T-helper 2 cell treated with Interferon-gamma antibody and Interleukin-4, amounts not matched to agents 100 ng/mL and 5 ng/mL, for 36 hours (primary cell): ENCODE measurements around the gene MBLAC1. TPM values are rescaled to one million over a fixed set of nuclear protein-coding genes. Genes with fewer than 3 reads are reported as not detected.

Experiments used
- intact Hi-C: fragments of 100-400 bp; cut with micrococcal nuclease; formaldehyde crosslinking; loops from one replicate; pipeline ENCODE4 v1.15.1; 2023
- total RNA-seq: library from RNA; stranded (reverse); gene quantifications from 2 replicates; pipeline ENCODE4 v1.2.3, GENCODE V29; 2022

Gene MBLAC1
- total RNA-seq, 1 donor from 2014 or later = 2.7 TPM

DNA sequence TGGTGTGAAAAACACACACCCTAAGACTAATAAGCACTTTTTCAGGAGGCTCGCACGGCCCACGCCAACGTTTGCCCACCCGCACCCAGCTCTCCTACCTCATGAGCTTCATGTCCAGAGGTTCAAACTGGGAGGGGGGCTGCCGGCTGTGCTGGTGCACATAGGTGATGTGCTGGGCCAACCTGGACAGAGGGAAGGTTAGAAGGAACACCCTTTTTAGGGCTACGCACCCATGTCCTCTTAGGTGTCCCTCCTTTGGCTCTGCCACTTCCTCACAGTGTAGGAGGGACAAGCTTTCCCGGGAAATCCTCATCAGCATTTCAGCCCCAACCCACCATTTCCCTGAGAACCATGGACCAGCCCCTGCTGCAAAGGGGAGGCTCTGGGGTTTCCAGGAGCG, 31.5 kb upstream of the MBLAC1 start:
- intact Hi-C loops = no loop called here

DNA sequence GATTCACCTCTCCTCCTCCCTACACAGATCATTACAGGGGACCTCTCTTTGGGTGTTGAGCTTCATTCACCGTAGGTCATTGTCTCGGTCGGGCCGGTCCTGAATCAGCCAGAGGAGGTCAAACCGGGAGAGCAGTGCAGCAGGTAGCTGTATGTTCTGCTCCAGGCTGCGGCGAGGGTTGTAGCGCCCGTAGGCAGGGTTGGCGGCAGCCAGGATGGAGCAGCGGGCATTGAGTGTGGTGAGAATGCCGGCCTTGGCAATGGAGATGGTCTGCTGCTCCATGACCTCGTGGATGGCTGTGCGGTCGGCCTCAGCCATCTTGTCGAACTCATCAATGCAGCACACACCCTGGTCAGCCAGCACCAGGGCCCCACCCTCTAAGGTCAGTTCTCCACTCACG, 31.1 kb upstream of the MBLAC1 start:
- intact Hi-C loops = no loop called here

DNA sequence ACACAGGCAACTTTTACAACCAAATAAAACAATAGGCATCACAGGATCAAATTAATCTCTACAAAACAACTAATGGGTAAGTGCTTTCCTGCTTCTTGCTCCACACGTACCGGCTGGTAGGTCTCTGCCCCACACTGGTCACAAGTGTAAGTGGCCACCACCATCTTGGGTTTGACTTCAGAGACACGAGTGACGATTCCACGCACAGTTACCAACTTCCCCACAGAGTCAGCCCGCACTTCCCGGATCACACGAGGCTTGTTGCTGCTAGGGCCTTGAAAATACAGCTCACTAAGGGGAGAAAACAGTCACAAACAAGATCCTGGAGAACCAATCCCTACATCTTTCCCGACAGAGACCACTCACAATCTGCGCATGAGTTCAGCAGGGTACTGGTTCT, 27.9 kb upstream of the MBLAC1 start:
- intact Hi-C loops = no loop called here

DNA sequence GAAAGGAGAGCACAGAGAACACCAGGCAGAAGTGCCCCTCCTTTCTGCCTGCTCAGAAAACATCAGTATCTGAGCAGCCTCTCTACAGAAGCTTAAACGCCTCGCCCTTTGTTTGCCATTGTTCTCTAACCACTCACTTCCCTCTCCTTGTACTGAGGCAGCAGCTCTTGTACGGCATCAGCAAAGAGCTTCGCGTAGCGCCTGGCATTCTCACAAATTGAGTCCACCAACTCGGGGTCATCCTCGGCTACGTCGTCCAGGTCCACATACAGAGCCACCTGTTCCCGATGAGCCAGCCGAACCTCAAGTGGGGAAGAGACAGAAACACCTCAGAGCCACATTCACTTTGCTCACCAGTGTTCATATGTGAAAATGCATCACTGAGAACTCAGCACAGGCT, 27.3 kb upstream of the MBLAC1 start:
- intact Hi-C loops = no loop called here

DNA sequence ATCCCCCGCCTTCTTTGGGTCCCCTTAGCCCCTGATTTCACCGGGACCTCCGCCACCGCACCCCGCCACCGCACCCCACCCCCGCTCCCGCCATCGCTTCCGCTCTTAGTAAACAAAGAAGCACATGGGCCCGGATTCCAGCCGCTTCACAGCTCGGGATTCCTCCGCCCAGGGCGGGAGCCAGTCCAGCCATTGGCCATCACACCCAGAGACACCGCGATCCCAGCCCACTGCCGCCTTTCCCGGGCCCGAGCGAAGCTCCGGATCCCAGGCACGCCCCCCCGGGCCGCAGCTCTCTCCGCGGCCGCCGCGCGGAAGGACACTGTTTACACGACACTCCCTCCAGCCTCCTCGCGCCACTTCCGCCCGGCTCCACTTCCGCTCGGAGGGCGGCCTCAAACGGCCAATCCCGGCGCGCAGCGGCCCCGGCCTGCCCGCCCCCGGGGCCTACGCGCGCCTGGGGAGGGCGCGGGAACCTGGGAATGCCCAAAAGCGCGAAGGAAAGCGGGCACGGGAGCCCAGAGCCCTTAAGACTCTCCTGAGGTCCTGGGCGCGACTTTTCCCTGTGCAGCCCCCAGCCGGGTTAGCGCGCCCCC, 26.2 kb upstream of the MBLAC1 start:
- intact Hi-C loops = loop anchor here (1.0 to 2.0 kb wide), 6 partner anchors 11 to 328 kb away; partner anchors contain the start of genes CNPY4, LAMTOR4, TAF6 and ZCWPW1

DNA sequence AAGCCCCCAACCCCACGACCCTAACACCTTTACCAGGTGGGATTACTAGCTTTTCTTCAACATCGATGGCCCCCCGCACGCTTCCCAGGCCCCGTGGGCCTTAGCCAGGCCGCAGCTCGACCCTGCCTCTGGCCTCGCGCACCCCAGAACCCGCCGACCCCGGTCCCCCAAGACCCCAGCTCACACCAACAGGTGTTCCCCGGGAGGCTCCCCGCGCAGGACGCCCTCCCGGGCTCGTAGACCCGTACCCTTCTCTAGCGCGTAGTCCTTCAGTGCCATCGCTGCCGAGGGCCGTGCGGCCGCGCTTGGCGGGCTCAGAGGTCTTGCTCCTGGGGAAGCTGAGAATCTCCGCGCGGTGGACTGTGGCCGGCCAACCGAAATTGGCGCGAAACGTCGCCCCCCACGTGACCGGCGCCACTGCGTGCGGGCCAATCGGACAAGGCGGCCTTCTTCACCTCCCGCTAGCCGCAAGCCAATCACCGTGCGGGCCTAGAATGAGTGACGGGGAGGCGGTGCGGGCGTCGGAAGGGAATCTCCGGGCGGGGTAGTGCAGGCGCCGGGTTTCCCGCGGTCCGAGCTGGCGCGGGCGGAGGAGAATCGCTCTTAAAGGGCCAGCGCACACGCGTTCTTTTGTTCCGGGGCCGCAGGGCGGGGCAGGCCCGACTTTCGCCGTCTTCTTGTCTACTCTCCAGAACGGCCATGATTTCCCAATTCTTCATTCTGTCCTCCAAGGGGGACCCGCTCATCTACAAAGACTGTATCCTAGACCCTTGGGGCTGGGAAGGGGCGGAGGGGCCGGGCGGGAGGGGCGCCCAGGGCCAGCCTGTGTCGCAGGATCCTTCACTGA, 25.5 kb upstream of the MBLAC1 start, which contains the start of the genes AP4M1 and MCM7:
Gene AP4M1 (plus strand): TSS at position 628 of the 847 bp plus-strand sequence. CDS start 72 bp downstream, at position 700.
Gene MCM7 (minus strand): TSS at position 382 of the 847 bp plus-strand sequence. CDS start 103 bp downstream, at position 279.
- intact Hi-C loops = loop anchor here (1.0 to 2.0 kb wide), 3 partner anchors 18 to 48 kb away; partner anchors contain the start of genes CNPY4, LAMTOR4 and TAF6

DNA sequence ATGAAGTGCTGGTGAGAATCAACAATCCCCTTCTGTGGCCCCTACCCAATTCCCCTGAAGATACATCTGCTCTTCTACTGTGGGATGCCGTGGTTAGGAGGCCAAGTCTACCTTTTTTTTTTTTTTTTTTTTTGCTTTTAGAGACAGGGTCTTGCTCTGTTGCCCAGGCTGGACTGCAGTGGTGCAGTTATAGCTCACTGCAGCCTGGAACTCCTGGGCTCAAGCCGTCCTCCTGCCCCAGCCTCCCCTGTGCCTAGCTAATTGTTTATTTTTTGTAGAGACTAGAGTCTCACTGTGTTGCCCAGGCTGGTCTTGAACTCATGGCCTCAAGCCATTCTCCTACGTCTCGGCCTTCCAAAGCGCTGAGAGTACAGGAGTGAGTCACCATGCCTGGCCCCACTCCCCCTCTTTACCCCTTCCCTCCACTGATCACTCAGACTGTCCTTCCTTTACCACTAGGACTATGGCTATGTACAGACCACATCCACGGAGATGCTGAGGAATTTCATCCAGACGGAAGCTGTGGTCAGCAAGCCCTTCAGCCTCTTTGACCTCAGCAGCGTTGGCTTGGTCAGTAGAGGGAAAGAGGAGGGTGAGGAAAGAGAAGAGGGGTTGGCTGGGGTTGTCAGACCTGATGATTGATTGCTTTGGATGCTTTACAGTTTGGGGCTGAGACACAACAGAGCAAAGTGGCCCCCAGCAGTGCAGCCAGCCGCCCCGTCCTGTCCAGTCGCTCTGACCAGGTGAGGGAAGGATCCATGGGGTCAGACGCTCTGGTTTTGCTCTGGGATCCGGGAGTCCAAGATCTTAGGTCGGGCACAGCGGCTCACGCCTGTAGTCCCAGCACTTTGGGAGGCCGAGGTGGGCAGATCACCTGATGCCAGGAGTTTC, 23.6 kb upstream of the MBLAC1 start:
- intact Hi-C loops = no loop called here

DNA sequence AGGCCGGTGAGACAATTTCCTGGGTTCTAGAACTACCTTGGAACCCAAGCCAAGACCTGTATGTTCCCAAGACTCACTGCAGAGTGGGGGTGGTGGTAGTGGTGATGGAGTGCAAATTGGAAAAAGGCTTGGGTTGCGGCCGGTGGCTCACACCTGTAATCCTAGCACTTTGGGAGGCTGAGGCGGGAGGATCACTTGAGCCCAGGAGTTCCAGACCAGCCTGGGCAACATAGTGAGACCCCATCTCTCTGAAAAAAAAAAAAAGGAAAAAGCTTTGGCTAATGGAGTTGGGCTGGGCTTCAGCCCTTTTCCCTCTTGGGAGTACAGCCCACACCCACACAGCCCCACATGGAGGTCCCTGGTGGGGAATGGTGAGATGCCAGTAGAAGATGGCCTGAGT, 21.2 kb upstream of the MBLAC1 start:
- intact Hi-C loops = no loop called here

DNA sequence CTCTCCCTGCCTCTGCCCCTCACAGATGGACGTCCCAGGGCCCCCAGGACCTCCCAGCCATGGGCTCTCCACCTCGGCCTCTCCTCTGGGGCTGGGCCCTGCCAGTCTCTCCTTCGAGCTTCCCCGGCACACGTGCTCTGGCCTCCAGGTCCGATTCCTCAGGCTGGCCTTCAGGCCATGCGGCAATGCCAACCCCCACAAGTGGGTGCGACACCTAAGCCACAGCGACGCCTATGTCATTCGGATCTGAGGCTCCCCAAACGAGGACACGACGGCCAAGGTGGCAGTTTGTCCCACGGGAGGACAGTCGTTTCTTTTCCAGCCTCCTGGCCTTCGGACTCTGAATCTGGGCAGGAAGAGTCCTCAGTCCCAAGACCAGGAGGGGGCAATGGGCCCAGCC, 20.1 kb upstream of the MBLAC1 start:
- intact Hi-C loops = no loop called here

DNA sequence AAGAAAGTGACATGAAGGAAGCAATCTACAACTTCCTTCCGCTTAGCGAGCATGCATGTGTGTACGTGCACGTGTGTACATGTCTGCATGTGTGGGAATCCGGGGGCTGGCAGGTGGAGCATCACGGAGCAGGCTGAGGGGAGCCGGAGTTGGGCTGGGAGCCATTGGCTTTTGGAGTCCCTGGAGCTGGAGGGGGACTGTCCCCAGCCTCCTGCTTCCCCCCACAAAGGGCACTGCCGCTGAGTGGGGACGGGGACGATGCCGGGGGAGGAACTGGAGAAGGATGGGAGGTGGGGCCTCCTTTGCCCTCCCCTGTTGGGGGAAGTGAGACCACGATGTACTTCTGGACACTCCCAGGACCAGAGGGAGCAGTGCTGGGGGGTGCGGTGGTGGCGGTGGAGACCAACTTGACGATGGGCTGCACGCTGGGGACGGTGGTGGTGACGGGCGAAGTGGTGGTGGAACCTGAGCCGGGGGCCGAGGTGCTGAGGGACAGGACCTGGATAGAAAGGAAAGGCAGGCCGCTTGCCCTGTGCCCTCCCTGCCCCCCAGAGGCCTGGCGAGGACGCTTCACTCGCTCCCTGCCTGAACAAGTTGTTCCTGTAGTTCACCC, 19.5 kb upstream of the MBLAC1 start:
- intact Hi-C loops = no loop called here

DNA sequence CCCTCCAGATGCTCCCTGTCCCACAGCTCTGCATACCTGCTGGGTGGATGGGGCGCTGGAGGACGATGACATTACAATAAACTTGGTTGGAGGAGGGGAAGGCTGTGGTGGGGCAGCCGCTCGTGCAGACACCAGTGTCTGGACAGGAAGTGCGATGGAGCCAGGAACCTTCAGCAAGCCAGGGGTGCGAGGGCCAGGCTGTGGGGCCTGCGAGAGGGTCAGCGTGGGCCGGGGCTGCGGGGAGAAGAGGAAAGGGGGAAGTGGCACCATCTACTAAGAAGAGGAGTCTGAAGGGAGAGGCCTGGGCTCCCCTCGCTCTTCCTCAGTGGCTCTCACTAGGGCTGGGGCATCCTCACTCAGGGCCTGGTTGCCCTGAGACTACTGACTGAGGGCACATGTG, 18.9 kb upstream of the MBLAC1 start:
- intact Hi-C loops = no loop called here

DNA sequence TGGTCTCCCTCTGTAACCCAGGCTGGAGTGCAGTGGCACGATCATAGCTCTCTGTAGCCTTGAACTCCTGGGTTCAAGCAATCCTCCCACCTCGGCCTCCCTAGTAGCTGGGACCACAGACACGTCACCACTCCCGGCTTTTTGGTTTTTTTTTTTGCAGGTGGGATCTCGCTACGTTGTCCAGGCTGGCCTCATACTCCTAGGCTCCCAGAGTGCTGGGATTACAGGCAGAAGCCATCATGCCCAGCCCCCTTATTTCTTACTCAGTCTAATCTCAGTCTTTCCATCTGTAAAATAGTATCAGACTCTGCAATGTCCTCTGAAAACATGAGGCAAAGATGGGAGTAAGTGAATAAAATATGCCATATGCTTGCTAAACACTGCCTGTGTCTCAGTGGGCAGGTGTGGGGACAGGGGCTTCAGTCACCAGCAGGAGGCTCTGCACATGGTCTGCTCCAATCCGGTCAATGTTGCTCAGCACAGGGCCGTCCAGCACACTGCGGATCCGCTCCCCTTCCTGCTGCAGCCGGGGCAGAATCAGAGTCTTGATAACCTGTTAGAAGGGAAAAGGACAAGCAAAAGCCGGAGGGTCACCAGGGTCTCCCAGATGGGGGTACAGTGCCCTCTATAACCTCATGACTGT, 17.1 kb upstream of the MBLAC1 start:
- intact Hi-C loops = no loop called here

DNA sequence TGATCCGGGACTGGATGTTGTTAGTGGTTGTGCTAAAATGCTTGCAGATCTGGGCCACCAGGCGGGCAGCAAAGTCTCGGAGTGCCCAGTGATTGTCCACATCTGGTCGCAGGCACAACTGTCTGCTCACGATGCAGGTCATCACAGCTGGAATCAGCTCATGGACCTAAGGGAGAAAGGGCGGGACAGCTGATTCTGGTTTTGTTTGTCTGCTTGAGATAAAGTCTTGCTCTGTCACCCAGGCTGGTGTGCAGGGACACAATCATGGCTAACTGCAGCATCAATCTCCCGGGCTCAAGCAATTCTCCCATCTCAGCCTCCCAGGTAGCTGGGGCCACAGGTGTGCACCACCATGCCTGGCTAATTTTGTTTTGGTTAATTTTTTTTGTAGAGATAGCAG, 15.6 kb upstream of the MBLAC1 start:
- intact Hi-C loops = no loop called here

DNA sequence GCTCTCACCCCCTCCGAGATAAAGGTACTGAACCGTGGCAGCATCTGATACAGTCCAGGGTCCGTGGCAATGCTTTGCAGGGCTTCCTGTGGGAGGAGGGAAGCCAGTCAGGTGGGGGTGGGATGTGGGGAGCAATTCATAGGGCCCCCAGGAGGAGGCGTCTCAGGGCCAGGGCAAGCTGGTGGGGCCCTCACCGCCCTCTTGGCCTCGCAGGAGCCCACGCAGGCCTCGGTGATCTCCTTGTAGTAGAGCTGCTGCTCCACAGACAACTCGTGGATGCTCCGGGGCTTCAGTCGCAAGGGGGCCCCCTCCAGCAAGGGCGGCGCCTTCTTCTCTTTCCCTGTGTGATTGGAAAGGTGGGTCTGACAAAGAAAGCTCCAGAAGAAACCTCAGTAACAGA, 14.9 kb upstream of the MBLAC1 start:
- intact Hi-C loops = no loop called here

DNA sequence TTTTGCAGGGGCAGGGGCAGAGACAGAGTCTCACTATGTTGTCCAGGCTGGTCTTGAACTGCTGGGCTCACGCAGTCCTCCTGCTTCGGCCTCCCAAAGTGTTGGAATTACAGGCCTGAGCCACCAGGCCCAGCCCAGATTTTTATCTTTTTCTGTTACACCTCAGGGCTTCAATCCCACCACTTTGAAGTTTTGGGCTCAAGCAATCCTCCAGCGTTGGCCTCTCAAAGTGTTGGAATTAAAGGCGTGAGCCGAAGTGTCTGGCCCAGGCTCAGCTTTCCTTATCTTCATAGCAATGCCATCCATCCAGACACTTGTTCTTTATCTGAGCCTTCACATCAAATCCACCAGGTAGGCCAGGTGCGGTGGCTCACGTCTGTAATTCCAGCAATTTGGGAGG, 11.7 kb upstream of the MBLAC1 start:
- intact Hi-C loops = no loop called here

DNA sequence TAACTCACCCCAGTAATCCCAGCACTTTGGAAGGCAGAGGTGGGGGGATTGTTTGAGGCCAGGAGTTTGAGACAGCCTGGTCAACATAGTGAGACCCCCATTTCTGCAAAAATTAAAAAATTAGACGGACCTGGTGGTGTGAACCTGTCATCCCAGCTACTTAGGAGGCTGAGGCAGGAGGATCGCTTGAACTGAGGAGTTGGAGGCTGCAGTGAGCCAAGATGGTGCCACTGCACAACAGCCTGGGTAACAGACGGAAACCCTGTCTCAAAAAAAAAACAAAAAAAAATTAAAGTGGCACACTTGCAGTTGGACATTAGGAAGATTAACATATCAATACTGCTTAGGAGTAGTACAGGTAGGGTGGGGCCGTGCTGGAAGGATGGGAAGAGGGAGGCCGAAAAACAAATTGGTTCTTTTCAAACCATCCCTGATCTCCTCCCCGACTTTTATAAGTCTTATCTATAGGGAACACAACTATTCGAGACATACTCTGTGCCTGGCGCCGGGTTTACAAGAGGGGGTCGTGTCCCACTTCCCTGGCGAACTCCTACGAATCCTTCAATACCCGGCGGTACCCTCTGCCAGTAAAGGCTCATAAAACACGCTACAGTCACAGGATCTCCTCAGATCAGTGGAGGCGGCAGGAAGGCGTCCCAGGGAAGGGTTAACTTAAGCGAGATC, 8.2 kb upstream of the MBLAC1 start:
- intact Hi-C loops = loop anchor here (1.0 kb wide), 2 partner anchors 9 to 17 kb away; partner anchors contain the start of genes AP4M1 and MCM7

DNA sequence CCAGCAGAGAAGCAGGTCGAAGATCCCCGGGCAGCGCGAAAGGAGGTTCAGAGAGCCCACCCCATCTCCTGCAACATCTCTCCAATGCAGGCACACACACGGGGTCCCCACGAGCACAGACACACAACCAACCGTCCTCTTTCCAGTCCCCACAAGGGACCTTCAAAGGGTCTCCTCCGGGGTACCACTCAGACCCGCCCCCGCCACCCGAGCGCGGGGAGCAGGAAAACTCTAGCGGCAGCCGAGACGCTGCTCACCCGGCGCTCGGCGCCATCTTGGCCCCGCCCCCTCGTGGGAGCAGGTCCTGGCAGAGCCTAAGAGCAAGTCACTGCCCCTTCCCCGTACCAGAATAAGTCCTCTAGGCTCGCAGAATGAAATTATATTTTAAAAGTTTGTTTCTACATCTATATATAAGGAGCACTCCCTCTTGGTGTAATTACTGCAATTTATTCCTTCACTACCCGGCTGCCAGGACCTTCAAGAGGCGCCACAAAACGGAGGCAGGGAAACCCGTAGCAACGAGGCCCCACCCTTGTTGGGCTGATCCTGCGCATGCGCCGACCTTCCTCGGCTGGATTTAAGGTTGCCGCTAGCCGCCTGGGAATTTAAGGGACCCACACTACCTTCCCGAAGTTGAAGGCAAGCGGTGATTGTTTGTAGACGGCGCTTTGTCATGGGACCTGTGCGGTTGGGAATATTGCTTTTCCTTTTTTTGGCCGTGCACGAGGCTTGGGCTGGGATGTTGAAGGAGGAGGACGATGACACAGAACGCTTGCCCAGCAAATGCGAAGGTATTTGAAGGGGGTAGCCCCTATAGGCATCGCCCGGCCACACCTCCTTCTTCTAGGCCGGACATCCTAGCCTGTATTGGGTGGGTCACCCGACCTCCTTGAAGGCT, 7.4 kb upstream of the MBLAC1 start, which contains the start of the genes CNPY4 and TAF6:
Gene CNPY4 (plus strand): TSS at position 563 of the 898 bp plus-strand sequence. CDS start 111 bp downstream, at position 674.
Gene TAF6 (minus strand): TSS at position 287 of the 898 bp plus-strand sequence. CDS start 5,149 bp downstream, outside the sequence.
- intact Hi-C loops = loop anchor here (1.0 kb wide), 2 partner anchors 8 to 18 kb away; partner anchors contain the start of genes AP4M1 and MCM7

DNA sequence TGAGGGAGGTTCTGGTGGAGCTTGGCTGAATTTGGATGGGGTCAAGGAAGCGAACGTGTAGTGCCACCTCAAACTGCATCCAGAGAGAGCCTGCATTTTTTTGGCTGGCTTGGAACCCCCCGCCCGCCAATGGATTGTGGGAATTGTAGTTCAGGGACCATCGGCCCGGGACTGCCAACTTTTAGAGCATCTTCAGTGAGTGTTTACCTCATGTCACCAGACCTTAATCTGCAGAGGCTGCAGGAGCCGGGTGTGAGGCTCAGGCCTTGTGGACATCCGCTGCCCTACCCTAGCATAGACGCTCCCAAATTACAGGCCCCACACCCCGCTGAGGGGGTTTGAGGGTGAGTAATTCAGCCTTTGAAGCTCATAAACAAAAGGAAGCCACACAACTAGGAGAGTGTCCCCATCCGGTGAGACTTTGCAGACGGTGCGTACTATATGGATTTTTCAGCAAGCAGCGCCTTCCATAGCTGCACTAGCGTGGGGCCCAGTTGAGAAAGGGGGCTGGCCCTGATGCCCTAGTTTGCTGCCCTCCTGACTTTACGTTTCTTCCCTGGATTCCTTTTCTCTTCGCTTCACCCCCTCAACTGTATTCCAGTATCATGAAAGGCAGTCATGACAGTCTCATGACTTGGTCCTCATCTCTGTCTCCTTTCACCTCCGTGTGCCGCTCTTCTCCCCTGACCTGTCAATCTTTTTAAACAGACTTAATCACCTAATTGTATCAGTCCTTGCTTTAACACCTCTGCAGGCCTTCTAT, 6.6 kb upstream of the MBLAC1 start:
- intact Hi-C loops = loop anchor here (1.0 kb wide), 2 partner anchors 7 to 19 kb away; partner anchors contain the start of genes AP4M1 and MCM7
